Brain microvascular endothelial cell (primary cell): ENCODE results near the gene MIXL1.

ENCODE experiments used
- DNase-seq: peaks from one replicate; pipeline ENCODE4 v3.0.0-alpha.2; 2020
- H3K27ac ChIP-seq: fragments of 250-450 bp; sonication (Bioruptor Pico); 2 replicates; pipeline ENCODE4 v1.5.1; 2020; ENCODE audit warnings: mild to moderate bottlenecking, moderate library complexity
- H3K27me3 ChIP-seq: fragments of 250-450 bp; sonication (Bioruptor Pico); replicated peaks from 2 replicates; pipeline ENCODE4 v1.5.1; 2020; ENCODE audit warnings: mild to moderate bottlenecking
- H3K36me3 ChIP-seq: fragments of 250-450 bp; sonication (Bioruptor Pico); replicated peaks from 2 replicates; pipeline ENCODE4 v1.5.1; 2020; ENCODE audit warnings: mild to moderate bottlenecking
- H3K4me3 ChIP-seq: 2 replicates; pipeline ENCODE4 v1.5.1; 2011; ENCODE audit warnings: low read depth, mild to moderate bottlenecking, control low read depth, low read length, moderate library complexity
- in situ Hi-C: cut with HindIII; loops from 2 replicates; pipeline ENCODE4 v1.10.0; 2017; ENCODE audit warnings: low sequenced_read_pairs, low pct_ligation_motif_present
- TF ChIP-seq, protein P1 (sequence below): IDR thresholded peaks from 2 replicates; pipeline ENCODE4 v1.5.1; 2011; ENCODE audit warnings: low read depth, mild to moderate bottlenecking, moderate library complexity, low read length, control low read depth, inconsistent platforms; ENCODE audit errors: missing control alignments

MIXL1 gene

GRCh38 chr1:226223157-226223785 is at the start of gene MIXL1:
MIXL1 (plus strand) TSS chr1:226223664; CDS start chr1:226223682, 18 bp downstream.
- H3K4me3 ChIP-seq, result peak within 1 kb of the TSS; percentile 58
- no peaks in the 10 kb centered on the region for H3K27me3 ChIP-seq
- H3K36me3 ChIP-seq, result no peaks in the 10 kb centered on the region
- in situ Hi-C loops, result no loop called here
- TF ChIP-seq, protein P1, sequence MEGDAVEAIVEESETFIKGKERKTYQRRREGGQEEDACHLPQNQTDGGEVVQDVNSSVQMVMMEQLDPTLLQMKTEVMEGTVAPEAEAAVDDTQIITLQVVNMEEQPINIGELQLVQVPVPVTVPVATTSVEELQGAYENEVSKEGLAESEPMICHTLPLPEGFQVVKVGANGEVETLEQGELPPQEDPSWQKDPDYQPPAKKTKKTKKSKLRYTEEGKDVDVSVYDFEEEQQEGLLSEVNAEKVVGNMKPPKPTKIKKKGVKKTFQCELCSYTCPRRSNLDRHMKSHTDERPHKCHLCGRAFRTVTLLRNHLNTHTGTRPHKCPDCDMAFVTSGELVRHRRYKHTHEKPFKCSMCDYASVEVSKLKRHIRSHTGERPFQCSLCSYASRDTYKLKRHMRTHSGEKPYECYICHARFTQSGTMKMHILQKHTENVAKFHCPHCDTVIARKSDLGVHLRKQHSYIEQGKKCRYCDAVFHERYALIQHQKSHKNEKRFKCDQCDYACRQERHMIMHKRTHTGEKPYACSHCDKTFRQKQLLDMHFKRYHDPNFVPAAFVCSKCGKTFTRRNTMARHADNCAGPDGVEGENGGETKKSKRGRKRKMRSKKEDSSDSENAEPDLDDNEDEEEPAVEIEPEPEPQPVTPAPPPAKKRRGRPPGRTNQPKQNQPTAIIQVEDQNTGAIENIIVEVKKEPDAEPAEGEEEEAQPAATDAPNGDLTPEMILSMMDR, result no peak
- H3K27ac ChIP-seq, result no peak within 1 kb of the TSS
- DNase-seq, result no peak

DNA sequence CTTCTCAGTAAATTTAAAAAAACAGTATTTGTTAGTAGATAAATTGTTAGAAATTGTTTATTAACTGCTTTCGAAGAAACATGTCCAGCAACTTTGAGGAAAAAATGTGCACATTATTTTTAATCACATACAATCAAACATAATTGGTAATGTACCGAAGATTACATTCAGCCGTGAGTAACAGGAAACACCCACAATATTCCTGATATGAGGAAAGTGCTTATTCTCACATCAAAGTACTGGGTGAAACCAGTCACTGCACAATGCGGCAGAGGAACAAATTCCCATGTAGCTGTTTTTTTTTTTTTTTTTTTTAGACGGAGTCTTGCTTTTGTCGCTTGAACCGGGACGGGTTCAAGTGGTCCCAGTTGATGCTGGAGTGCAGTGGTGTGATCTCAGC is 46.6 kb upstream of the MIXL1 start:
- Histone ChIP-seq H3K4me3 (no peak overlapping the region), H3K27me3 (no peaks in the 10 kb centered on the region), H3K36me3 (peaks cover 15% of the 10 kb centered on the region), H3K27ac (no peak overlapping the region)
- no peak for DNase-seq
- TF ChIP-seq, protein P1, result no peak
- in situ Hi-C loops, result no loop called here

GRCh38 chr1:226181996-226182714 is 41.3 kb upstream of the MIXL1 start:
- no peaks in the 10 kb centered on the region for H3K27me3 ChIP-seq
- in situ Hi-C loops, result no loop called here
- TF ChIP-seq, protein P1, result peak; percentile 62
- H3K4me3 ChIP-seq, result no peak overlapping the region
- H3K36me3 ChIP-seq, result peaks cover 20% of the 10 kb centered on the region
- H3K27ac ChIP-seq, result no peak overlapping the region
- DNase-seq, result peak; percentile 33

- TF ChIP-seq, protein P1, result no peak
- Histone ChIP-seq H3K27me3 (no peaks in the 10 kb centered on the region), H3K36me3 (peaks cover 13% of the 10 kb centered on the region), H3K27ac (peak overlapping the region; percentile 96), H3K4me3 (peak overlapping the region; percentile 95)
- peak; percentile 1 for DNase-seq
- in situ Hi-C loops, result no loop called here
Observed at GRCh38 chr1:226185141-226186036, 38.1 kb upstream of the MIXL1 start.

- Histone ChIP-seq H3K27ac (peak within 1 kb of the TSS; percentile 96), H3K27me3 (no peaks in the 10 kb centered on the region), H3K4me3 (peak within 1 kb of the TSS; percentile 95), H3K36me3 (peaks cover 9% of the 10 kb centered on the region)
- peak; percentile 78 for DNase-seq
- TF ChIP-seq, protein P1, result peak; percentile 30
- in situ Hi-C loops, result no loop called here
Observed at GRCh38 chr1:226186124-226187018, 37.1 kb upstream of the MIXL1 start, which contains the start of gene ACBD3. ACBD3 (minus strand) TSS chr1:226186741; CDS start chr1:226186675, 66 bp downstream.
